DMS153 treated with DMSO at 0.1 percent for 48 hours (cell line): ENCODE data around the gene AIRE.
"Not testable (repeated sequence)": the region's sequence is repeated elsewhere in the genome, so short reads cannot be mapped to it uniquely, and the experiment has no call there.

ENCODE experiments used
- DNase-seq: peaks from one replicate; lab custom pipeline; 2025; ENCODE audit not compliant: unreplicated experiment; lab: John Stamatoyannopoulos, UW

AIRE gene

DNA sequence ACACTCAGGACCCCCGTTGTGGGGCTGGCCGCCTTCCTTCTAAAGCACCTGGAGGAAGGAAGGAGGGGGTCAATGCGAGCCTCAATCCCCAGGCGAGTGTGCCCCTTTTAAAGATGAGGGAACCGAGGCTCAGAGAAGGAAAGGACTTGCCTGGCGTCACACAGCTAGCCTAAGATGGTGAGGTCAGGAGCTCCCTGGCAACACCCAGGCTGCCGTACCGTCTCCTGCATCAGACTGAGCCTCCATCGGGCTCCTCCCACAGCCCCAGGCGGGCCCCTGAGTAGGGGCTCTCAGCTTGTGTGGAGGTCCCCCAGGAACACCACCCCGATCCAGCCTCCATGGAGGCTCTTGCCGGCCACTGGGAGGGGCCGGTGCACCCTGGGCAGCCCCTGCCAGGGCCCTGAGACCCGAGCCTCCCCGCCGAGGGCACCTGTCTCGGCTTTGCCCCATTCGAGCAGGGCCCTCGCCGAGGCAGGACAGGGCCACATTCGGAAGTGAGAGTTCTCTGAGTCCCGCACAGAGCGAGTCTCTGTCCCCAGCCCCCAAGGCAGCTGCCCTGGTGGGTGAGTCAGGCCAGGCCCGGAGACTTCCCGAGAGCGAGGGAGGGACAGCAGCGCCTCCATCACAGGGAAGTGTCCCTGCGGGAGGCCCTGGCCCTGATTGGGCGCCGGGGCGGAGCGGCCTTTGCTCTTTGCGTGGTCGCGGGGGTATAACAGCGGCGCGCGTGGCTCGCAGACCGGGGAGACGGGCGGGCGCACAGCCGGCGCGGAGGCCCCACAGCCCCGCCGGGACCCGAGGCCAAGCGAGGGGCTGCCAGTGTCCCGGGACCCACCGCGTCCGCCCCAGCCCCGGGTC, at the start of gene AIRE:
Gene AIRE (plus strand): TSS at position 739 of the 855 bp plus-strand sequence. CDS start 131 bp downstream, outside the sequence.
- no peak for DNase-seq

DNA sequence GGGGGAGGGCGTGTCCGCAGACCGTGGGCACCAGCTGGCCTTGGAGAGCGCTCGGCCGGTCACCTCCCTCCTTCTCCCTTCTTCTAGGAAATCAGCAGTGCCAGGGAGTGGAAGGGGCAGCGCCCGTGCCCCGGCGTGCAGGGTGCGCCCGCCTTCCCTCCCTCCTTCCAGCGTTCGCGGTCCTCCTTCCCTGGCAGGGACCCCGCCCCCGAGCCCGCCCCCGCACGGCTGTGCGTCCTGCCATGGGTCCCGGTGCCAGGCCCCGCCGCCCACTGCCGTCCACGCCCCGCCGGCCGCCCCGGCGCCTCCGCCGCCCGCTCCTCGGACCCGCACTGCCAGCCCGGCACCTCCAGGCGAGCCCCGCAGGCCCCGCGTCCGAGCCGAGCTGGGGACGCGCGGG, 45.3 kb upstream of the AIRE start:
- not testable (repeated sequence) for DNase-seq

GRCh38 chr21:44240842-44241241, 44.8 kb upstream of the AIRE start, which contains the start of gene ICOSLG:
Gene ICOSLG, minus strand, starts transcription at chr21:44240943. Its CDS starts 126 bp downstream, at chr21:44240817.
- DNase-seq, result not testable (repeated sequence)

- DNase-seq, result not testable (repeated sequence)
These were observed 44.4 kb upstream of the AIRE start for GRCh38 chr21:44241281-44241680.

DNA sequence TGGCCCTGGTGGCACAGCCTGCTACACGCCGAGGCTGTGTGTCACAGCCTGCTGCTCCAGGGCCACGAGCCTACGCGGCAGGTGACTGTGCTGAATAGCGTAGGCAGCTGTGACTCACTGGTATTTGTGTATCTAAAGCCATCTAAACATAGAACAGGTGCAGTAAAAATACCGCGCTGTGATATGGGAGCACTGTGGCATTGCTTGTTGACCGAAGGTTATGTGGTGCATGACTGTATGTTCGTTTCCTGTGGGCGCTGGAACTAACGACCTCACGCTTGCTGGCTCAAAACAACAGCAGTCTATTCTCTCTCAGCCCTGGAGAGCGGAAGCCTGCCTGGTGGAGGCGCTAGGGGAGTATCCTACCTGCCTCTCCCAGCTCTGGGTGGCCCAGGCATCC, 41.7 kb upstream of the AIRE start:
- not testable (repeated sequence) for DNase-seq

DNA sequence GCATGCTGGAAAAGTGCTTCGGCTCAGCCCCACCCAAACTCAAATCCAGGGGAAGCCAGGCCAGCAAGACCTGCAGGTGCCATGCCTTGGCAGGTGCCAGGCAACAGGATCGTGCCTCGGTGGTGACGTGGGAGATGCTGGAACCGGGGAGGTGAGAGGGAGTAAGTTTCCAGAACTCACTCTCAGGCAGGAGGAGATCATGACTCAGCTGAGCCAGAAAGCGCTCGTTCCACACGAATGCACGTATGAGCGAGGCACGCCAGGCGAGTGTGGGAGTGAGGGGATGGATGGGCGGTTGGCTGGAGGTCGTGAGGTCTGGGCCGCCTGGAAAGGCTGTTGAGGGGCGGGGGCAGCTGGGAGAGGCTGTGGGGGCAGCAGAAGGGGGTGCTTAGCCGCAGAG, 37.8 kb upstream of the AIRE start:
- not testable (repeated sequence) for DNase-seq

GRCh38 chr21:44249204-44250037, 36.3 kb upstream of the AIRE start:
- not testable (repeated sequence) for DNase-seq

DNA sequence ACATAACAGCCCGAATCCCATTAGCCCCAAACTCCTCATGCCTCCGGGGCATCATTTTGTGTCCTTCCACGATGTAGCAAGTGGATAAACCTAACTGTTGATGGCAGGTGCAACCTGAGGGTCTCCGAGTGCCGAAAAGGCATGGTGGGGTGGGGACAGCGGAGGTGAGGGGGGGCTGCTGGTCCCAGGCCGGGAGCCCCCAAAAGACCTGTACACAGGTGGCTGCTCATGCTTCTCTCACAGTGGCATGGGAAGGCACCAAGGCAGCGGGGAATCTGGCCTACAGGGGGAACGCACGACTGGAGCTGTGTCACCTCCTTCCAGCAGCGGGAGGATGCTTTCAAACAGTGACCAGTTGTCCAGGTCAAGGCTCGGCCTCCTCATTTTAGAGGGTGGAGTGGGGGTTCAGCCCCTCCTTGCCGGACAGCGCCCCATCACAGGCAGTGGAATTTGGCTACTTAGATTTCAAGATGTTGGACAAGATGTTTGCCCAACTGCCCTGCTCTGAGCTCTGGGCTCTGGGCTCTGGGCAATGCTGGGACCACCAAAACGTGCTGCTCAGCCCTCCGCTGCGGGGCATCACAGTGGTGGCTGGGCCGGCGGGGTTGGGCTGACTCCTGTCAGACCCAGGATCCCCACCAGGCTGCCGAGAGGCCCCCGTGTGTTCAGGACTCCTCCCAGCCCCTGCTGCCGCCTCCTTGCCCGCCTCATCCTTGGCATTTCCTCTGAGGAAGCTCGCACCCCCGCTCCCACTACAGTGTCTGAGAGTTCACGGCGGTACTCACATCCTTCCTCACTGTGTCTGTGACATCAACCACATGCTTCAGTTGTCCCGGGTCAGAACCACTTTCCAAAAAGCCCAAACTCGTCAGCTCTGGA, 31.6 kb upstream of the AIRE start:
- no peak for DNase-seq

DNA sequence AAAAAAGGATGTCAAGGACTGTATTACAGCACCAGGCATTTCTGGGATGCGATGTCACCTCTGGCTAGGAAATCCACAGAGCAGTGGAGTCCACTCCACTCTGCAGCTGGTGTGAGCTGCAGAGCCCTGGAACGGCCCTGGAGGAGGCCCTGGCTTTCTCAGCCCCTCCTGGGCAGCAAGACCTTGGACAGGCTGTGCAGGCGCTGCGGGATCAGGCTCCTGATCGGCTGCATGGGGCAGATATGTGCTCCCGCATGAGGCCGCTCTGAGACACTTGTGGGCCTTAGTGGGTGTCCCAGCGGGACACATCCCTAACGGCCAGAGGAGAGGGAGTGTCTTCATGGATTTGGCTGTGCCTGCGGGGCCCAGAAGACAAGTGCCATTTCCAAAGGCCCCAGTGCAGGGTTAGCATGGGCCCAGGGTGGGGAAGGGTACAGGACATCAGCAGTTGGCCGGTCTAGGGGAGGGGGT, 30.1 kb upstream of the AIRE start:
- DNase-seq, result no peak

DNA sequence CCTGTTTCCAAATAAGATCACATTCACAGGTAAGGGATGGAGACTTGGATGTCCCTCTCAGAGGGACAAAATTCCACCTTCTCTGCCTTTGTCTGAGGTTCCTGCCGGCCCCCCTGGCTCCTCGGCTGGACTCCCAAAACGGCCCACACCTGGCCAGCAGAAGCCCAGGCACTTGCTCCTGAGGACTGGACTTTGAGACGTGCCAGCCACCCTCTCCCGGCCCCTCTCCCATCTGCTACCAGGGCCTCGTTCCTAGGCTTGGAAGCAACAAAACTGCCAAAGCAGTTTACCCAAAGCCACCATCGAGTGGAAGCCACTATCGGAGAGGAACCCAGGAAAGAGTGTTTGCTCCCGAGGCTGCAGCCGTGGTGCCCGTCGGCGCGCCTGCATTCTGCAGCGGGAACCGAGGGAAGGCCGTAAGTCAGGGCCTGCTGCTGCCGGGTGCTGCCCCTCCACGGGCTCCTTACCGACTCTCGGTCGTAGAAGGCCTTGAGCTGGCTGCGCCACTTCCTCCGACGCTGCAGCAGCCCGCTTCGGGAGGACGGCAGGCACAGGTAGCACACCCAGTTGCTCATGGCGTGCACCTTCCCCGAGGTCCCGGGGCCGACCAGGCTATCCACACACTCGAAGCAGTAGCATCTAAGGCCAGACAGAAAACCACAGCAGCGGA, 27.5 kb upstream of the AIRE start:
- no peak for DNase-seq

- DNase-seq, result no peak
These were observed 26.5 kb upstream of the AIRE start for GRCh38 chr21:44259082-44259705.

DNA sequence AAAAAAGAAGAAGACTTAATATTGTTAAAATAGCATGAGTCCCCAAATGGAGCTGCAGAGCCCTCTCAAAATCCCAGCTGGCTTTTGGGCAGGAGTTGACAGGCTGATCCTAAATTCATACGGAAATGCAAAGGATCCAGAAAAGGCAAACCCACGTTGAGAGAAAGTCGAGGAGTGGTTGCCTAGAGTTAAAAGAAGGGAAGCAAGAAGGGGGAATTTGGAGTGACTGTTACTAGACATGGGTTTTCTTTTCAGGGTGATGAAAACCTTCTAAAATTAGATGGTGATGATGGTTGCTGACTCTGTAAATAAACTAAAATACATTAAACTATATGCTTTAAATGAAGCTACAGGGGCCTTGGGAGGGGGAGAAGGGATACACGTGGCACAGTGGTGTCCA, 25.6 kb upstream of the AIRE start:
- DNase-seq, result no peak

- DNase-seq, result no peak
These were observed 24.7 kb upstream of the AIRE start for GRCh38 chr21:44260791-44261631.

DNA sequence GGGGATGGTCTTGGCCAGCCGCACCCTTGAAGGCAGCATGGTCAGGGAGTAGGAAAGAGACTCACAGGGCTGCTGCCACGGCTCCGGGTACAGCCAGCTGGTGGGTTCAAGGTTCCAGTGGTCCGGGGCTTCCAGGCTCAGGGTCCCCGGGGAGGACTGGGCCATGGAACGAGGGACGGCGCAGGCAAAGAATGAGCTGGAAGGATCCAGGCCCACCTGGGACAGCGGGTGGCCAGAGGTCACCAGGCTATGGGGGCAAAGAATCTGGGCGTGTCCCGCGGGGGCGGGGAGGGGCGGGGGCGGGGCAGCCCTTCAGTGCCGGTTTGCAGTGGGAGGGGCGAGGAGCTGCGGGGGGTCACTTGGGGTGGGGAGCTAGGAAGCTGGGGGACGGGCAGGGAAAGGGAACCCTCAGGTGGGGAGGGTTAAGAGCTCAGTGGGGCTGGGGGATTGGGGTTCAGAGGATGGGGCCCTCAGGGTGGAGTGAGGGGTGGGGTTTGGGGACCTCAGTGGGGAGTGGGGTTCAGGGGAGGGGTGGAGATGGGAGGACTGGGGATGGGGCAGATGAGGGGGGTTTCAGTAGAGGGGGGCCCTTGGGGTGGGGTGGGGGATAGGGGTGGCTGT, 23.9 kb upstream of the AIRE start, which contains the start of gene DNMT3L:
Gene DNMT3L (minus strand): TSS at position 223 of the 621 bp plus-strand sequence. CDS start 638 bp downstream, outside the sequence.
- no peak for DNase-seq

- DNase-seq, result no peak
These were observed 23.2 kb upstream of the AIRE start for GRCh38 chr21:44262338-44263056.

GRCh38 chr21:44263221-44263760, 22.4 kb upstream of the AIRE start:
- DNase-seq, result no peak

GRCh38 chr21:44263768-44264167, 21.9 kb upstream of the AIRE start:
- no peak for DNase-seq
